Muscle layer of duodenum (tissue), 2 donors: ENCODE data around the gene FRMPD4.
"Not testable (repeated sequence)": the region's sequence is repeated elsewhere in the genome, so short reads cannot be mapped to it uniquely, and the experiment has no call there.

ENCODE experiments used
- H3K27ac ChIP-seq: one replicate; pipeline ENCODE4 v1.7.0; 2013; ENCODE audit warnings: mild to moderate bottlenecking, low read length
- H3K27me3 ChIP-seq: one replicate; pipeline ENCODE4 v1.7.0; 2013; ENCODE audit warnings: low read depth, mild to moderate bottlenecking, control low read depth, low read length
- H3K36me3 ChIP-seq, 2 donors: one replicate each; pipeline ENCODE4 v1.7.0; 2013; ENCODE audit warnings: low read length in 2 of 2, control low read depth in 1 of 2, mild to moderate bottlenecking in 1 of 2; ENCODE audit not compliant: insufficient read depth in 2 of 2, control insufficient read depth in 1 of 2
- H3K4me1 ChIP-seq, 2 donors: one replicate each; pipeline ENCODE4 v1.7.0; 2013; ENCODE audit warnings: low read length in 2 of 2, mild to moderate bottlenecking in 2 of 2, control low read depth in 1 of 2, moderate library complexity in 1 of 2; ENCODE audit not compliant: insufficient read depth in 2 of 2, control insufficient read depth in 1 of 2
- H3K4me3 ChIP-seq, 2 donors: one replicate each; pipeline ENCODE4 v1.7.0; 2013; ENCODE audit warnings: low read length in 2 of 2, low read depth in 1 of 2, mild to moderate bottlenecking in 1 of 2
- H3K9me3 ChIP-seq, 2 donors: one replicate each; pipeline ENCODE4 v1.7.0; 2013; ENCODE audit warnings: low read length in 2 of 2, control low read depth in 1 of 2, mild to moderate bottlenecking in 1 of 2; ENCODE audit not compliant: control insufficient read depth in 1 of 2
- donor health status: healthy.

FRMPD4 gene

DNA sequence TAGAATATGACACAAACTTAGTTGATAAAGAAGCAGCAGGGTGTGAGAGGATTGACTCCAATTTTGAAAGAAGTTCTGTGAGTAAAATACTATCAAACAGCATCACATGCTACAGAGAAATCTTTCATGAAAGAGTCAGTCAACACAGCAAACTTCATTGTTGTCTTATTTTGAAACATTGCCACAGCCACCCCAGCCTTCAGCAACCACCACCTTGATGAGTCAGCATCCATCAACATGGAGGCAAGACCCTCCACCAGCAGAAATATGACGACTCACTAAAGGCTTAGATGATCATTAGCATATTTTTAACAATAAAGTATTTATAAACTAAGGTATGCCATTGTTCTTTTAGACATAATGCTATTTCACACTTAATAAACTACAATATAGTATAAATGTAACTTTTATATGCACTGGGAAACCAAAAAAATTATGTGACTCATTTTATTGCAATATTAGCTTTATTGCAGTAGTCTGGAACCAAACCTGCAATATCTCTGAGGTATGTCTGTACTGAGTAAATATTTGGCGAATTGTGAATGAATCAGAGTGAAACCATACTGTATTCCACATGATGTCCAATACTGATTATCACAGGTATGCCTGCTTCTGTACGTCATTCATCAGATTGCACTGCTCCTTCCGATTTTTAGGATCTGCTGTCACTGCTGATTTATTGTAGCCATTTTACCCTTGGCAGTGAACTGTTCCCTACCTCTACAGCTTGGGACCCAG, 11.6 kb downstream of the FRMPD4 start:
- Histone ChIP-seq H3K9me3 (no peaks in the 10 kb centered on the region), H3K27me3 (no peaks in the 10 kb centered on the region)

DNA sequence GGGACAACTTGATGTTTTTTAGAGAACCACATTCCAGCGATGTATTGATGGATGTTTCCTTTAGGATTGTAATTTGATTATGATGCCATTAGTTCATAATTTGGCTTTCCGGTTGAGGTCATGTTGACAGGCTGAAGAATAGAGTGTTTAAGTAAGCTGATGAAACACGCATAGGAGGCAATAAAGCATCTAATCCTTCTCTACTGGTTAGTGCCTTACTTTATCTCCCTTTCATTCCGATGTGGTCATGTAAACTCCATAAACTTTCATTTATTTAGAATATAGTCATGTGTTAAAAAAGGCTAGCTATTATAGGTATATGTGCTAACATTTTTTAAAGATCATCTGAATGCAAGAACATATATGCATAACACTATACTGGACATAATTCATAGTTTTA, 15.0 kb downstream of the FRMPD4 start:
- Histone ChIP-seq H3K27ac (no peak overlapping the region), H3K9me3 (no peaks in the 10 kb centered on the region), H3K4me3 (no peak overlapping the region), H3K27me3 (no peaks in the 10 kb centered on the region), H3K36me3 (no peaks in the 10 kb centered on the region), H3K4me1 (no peaks in the 10 kb centered on the region)

More for the DNA sequence above, 11.6 kb downstream of the FRMPD4 start:
- no peak overlapping the region for H3K4me3 ChIP-seq
- H3K4me1 ChIP-seq = no peaks in the 10 kb centered on the region
- H3K27ac ChIP-seq = no peak overlapping the region
- H3K36me3 ChIP-seq = no peaks in the 10 kb centered on the region

DNA sequence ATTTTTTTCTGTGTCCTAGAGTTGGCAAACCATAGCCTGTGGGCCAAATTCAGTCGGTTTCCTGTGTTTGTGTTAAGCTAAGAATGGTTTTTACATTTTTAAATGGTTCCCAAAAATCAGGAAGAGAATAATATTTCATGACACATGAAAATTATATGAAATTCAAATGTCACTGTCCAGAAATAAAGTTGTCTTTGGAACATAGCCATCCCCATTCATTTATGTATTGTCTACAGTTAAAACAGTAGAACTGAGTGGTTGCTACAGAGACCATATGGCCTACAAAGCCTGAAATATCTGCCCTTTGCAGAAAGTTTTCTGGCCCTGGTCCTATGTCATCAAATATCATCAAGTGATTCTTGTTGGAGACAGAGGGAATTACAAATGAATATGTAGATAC, 15.5 kb downstream of the FRMPD4 start:
- H3K9me3 ChIP-seq = no peaks in the 10 kb centered on the region
- no peaks in the 10 kb centered on the region for H3K36me3 ChIP-seq
- no peaks in the 10 kb centered on the region for H3K27me3 ChIP-seq
- no peak overlapping the region for H3K4me3 ChIP-seq
- no peak overlapping the region for H3K27ac ChIP-seq
- H3K4me1 ChIP-seq = no peaks in the 10 kb centered on the region

DNA sequence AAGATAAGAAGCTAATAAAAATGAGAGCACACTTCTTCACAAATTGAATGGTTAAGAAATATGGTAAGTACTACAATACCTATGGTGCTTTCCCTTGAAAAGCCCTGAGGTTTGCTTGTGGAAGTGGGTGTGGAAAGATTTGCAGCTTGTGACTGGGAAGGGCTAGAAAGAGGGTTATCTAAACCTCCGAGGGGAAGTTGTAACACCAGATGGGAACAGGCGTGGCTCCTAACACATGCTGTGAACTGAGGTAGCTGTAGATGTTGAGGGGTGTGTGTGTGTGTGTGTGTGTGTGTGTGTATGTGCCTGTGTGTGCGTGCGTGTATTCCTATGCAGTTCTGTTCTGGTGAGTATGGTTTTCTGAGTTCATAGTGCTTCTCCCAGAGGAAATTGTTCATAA, 21.5 kb downstream of the FRMPD4 start:
- no peaks in the 10 kb centered on the region for H3K4me1 ChIP-seq
- no peaks in the 10 kb centered on the region for H3K36me3 ChIP-seq
- H3K27ac ChIP-seq = no peak overlapping the region
- no peaks in the 10 kb centered on the region for H3K27me3 ChIP-seq
- no peak overlapping the region for H3K4me3 ChIP-seq
- no peaks in the 10 kb centered on the region for H3K9me3 ChIP-seq

DNA sequence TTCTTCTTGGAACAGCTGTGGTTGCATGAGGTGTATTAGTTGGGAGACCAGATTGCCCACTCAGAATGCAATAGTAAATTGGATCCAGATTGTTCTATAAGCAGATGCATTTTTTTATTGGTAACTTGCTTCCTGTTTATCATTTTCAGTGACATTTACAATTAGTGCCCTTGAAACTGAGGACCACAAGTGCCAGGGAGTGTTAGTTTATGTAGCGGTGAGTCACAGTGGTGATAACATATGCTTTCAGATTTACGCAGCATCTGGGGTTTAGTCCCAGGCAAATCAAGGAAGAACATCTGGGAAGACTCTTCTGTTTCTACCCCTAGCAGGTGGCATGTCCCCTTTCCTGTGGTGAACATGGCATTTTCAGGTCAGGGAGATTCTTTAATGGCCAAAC, 24.1 kb downstream of the FRMPD4 start:
- Histone ChIP-seq H3K36me3 (no peaks in the 10 kb centered on the region), H3K4me1 (no peaks in the 10 kb centered on the region), H3K27me3 (no peaks in the 10 kb centered on the region), H3K27ac (no peak overlapping the region), H3K4me3 (no peak overlapping the region), H3K9me3 (no peaks in the 10 kb centered on the region)

GRCh38 chrX:12164180-12164579, 25.9 kb downstream of the FRMPD4 start:
- not testable (repeated sequence) for H3K4me1 ChIP-seq, H3K4me3 ChIP-seq, H3K27me3 ChIP-seq, H3K36me3 ChIP-seq, H3K27ac ChIP-seq, H3K9me3 ChIP-seq

DNA sequence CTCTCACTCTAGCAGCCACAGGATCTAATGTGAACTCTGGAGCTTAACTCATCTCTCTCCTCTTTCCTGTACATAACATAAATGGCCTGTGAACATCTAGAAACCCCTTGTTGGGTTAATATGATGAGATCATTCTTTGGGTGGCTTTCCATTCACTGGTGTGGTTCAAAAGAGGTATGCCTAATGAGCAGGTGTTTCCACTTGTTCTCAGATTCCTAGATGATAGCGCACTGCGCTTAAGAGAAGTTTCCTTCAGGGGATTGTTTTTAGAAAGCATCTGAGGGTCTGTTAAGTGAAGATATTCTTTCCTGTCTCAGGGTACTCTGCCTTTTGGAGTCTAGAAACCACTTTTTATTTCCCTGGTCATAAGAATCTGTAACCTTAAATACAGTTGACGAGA, 32.5 kb downstream of the FRMPD4 start:
- Histone ChIP-seq H3K9me3 (no peaks in the 10 kb centered on the region), H3K4me1 (no peaks in the 10 kb centered on the region), H3K4me3 (no peak overlapping the region), H3K27me3 (no peaks in the 10 kb centered on the region), H3K36me3 (no peaks in the 10 kb centered on the region), H3K27ac (no peak overlapping the region)

- H3K27me3 ChIP-seq = no peaks in the 10 kb centered on the region
- no peaks in the 10 kb centered on the region for H3K4me1 ChIP-seq
- no peaks in the 10 kb centered on the region for H3K9me3 ChIP-seq
- H3K4me3 ChIP-seq = no peak overlapping the region
- no peak overlapping the region for H3K27ac ChIP-seq
- no peaks in the 10 kb centered on the region for H3K36me3 ChIP-seq
These were observed 36.1 kb downstream of the FRMPD4 start for GRCh38 chrX:12174358-12174757.

DNA sequence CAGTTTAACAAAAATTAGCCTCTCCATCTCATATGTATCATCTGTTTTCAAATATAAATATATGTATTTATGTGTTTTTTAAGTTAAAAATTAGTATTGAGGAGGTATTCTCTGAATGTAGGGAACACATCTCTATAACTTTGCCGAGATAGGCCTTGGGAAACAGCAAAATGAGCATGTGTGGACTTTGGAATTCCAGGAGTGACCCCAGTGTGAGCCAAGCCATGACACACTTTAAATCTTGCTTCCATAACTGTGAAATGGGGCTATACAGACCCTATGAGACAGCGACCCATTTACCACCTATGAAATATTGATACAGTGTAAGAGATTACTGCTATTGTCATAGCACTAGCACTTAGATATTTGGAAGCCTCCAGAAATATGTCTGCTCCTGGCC, 58.8 kb downstream of the FRMPD4 start:
- Histone ChIP-seq H3K9me3 (no peaks in the 10 kb centered on the region), H3K4me1 (no peaks in the 10 kb centered on the region), H3K27ac (no peak overlapping the region), H3K36me3 (no peaks in the 10 kb centered on the region), H3K4me3 (no peak overlapping the region), H3K27me3 (no peaks in the 10 kb centered on the region)

- H3K36me3 ChIP-seq = no peaks in the 10 kb centered on the region
- H3K27me3 ChIP-seq = no peaks in the 10 kb centered on the region
- H3K4me3 ChIP-seq = no peak overlapping the region
- H3K27ac ChIP-seq = no peak overlapping the region
- H3K4me1 ChIP-seq = no peaks in the 10 kb centered on the region
- no peaks in the 10 kb centered on the region for H3K9me3 ChIP-seq
These were observed 68.1 kb downstream of the FRMPD4 start for GRCh38 chrX:12206413-12206812.

GRCh38 chrX:12210196-12210815, 72.0 kb downstream of the FRMPD4 start:
- no peaks in the 10 kb centered on the region for H3K4me1 ChIP-seq
- H3K36me3 ChIP-seq = no peaks in the 10 kb centered on the region
- H3K4me3 ChIP-seq = no peak overlapping the region
- H3K27me3 ChIP-seq = no peaks in the 10 kb centered on the region
- no peak overlapping the region for H3K27ac ChIP-seq
- H3K9me3 ChIP-seq = no peaks in the 10 kb centered on the region

DNA sequence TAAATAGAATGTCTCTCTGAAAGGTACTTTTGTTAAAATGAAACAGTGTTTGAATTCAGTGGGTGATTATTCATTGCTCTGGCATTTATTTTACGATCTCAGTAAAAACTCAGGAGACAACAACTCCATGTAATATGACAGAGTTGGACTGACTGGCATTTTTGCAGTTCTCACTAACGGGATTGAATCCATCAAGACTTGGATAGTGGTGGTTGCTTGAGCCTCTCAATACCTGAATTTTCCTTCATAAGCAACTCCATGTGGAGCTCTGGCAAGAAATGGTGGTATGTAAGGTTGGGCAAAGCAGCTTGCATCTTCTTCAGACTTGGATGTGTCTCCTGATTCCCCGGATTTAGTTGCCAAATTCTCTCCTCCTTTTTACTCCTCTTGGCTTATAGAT, 72.7 kb downstream of the FRMPD4 start:
- Histone ChIP-seq H3K4me3 (no peak overlapping the region), H3K27me3 (no peaks in the 10 kb centered on the region), H3K27ac (no peak overlapping the region), H3K4me1 (no peaks in the 10 kb centered on the region), H3K9me3 (no peaks in the 10 kb centered on the region), H3K36me3 (no peaks in the 10 kb centered on the region)
